Liver (tissue), 9 donors: ENCODE measurements around the gene VIL1. TPM values are rescaled to one million over a fixed set of nuclear protein-coding genes. Genes with fewer than 3 reads are reported as not detected.

Source experiments
- DNase-seq: peaks from one replicate; pipeline ENCODE4 v3.0.0-alpha.2; 2017; ENCODE audit warnings: low spot score
- H3K27ac ChIP-seq, 2 donors: one replicate each; pipeline ENCODE4 v1.7.0; 2013; ENCODE audit warnings: inconsistent platforms in 2 of 2, low read length in 2 of 2, control low read depth in 1 of 2, low read depth in 1 of 2, mild to moderate bottlenecking in 1 of 2
- H3K27me3 ChIP-seq, 4 donors: one replicate each; pipeline versions ENCODE4 v1.6.1 to v1.7.0; 2013; ENCODE audit warnings: low read length in 3 of 4, inconsistent platforms in 1 of 4, mild to moderate bottlenecking in 1 of 4, moderate library complexity in 1 of 4; ENCODE audit not compliant: control insufficient read depth in 4 of 4, insufficient read depth in 4 of 4
- H3K36me3 ChIP-seq, 4 donors: one replicate each; pipeline versions ENCODE4 v1.6.1 to v1.7.0; 2013; ENCODE audit warnings: low read length in 3 of 4, mild to moderate bottlenecking in 3 of 4, low read depth in 1 of 4, moderate library complexity in 1 of 4; ENCODE audit not compliant: control insufficient read depth in 4 of 4, insufficient read depth in 3 of 4
- H3K4me1 ChIP-seq, 4 donors: one replicate each; pipeline versions ENCODE4 v1.6.1 to v1.7.0; 2013; ENCODE audit warnings: low read length in 3 of 4, mild to moderate bottlenecking in 3 of 4, moderate library complexity in 1 of 4; ENCODE audit not compliant: control insufficient read depth in 4 of 4, insufficient read depth in 4 of 4
- H3K4me3 ChIP-seq, 3 donors: one replicate each; pipeline versions ENCODE4 v1.6.1 to v1.7.0; 2013; ENCODE audit warnings: low read length in 3 of 3, control low read depth in 1 of 3, low read depth in 1 of 3, mild to moderate bottlenecking in 1 of 3
- H3K9ac ChIP-seq, 2 donors: one replicate each; pipeline ENCODE4 v1.7.0; 2013; ENCODE audit warnings: low read length in 2 of 2, mild to moderate bottlenecking in 2 of 2, moderate library complexity in 2 of 2, control low read depth in 1 of 2, low read depth in 1 of 2
- H3K9me3 ChIP-seq, 4 donors: one replicate each; pipeline versions ENCODE4 v1.6.1 to v1.7.0; 2013; ENCODE audit warnings: low read length in 3 of 4; ENCODE audit not compliant: control insufficient read depth in 4 of 4
- ATF3 ChIP-seq: IDR thresholded peaks from 2 replicates; pipeline ENCODE4 v1.6.1; 2016; ENCODE audit warnings: antibody characterized with exemption
- CTCF ChIP-seq: fragments of 150-350 bp; IDR thresholded peaks from 2 replicates; pipeline ENCODE4 v1.5.1; 2017; ENCODE audit warnings: improper control_type of control experiment, low read depth, low read length; ENCODE audit not compliant: missing input control
- FOXA2 ChIP-seq: IDR thresholded peaks from 2 replicates; pipeline ENCODE4 v1.6.1; 2016; ENCODE audit warnings: antibody characterized with exemption
- GABPA ChIP-seq, 2 donors: IDR thresholded peaks in 1 of 2; conservative IDR thresholded peaks in 1 of 2; 2 replicates each; pipeline ENCODE4 v1.6.1; 2016; ENCODE audit warnings: antibody characterized with exemption in 2 of 2, mild to moderate bottlenecking in 1 of 2, moderate library complexity in 1 of 2
- HNF4A ChIP-seq, 2 donors: conservative IDR thresholded peaks; 2 replicates each; pipeline ENCODE4 v1.6.1; 2016; ENCODE audit warnings: antibody characterized with exemption in 2 of 2, mild to moderate bottlenecking in 2 of 2
- HNF4G ChIP-seq: IDR thresholded peaks from 2 replicates; pipeline ENCODE4 v1.6.1; 2016; ENCODE audit warnings: antibody characterized with exemption
- JUND ChIP-seq, 2 donors: IDR thresholded peaks; 2 replicates each; pipeline ENCODE4 v1.6.1; 2016; ENCODE audit warnings: antibody characterized with exemption in 2 of 2
- NR2F2 ChIP-seq: IDR thresholded peaks from 2 replicates; pipeline ENCODE4 v1.6.1; 2016; ENCODE audit warnings: antibody characterized with exemption
- RAD21 ChIP-seq, 2 donors: IDR thresholded peaks; 2 replicates each; pipeline ENCODE4 v1.6.1; 2016; ENCODE audit warnings: antibody characterized with exemption in 2 of 2, mild to moderate bottlenecking in 2 of 2
- REST ChIP-seq: IDR thresholded peaks from 2 replicates; pipeline ENCODE4 v1.6.1; 2016; ENCODE audit warnings: antibody characterized with exemption, mild to moderate bottlenecking
- RXRA ChIP-seq, 2 donors: IDR thresholded peaks; 2 replicates each; pipeline ENCODE4 v1.6.1; 2017 to 2018; ENCODE audit warnings: antibody characterized with exemption in 2 of 2, mild to moderate bottlenecking in 1 of 2
- SP1 ChIP-seq: IDR thresholded peaks from 2 replicates; pipeline ENCODE4 v1.6.1; 2018; ENCODE audit warnings: antibody characterized with exemption, mild to moderate bottlenecking
- YY1 ChIP-seq: IDR thresholded peaks from 2 replicates; pipeline ENCODE4 v1.6.1; 2016; ENCODE audit warnings: antibody characterized with exemption, mild to moderate bottlenecking
- ZBTB33 ChIP-seq: IDR thresholded peaks from 2 replicates; pipeline ENCODE4 v1.6.1; 2016; ENCODE audit warnings: antibody characterized with exemption
- WGBS: extraction: QIAGEN DNeasy Blood & Tissue Kit; methylation state at CpG from one replicate; pipeline ENCODE4 v1.1.7; 2013; 5-methylcytosine and 5-hydroxymethylcytosine counted together
- polyA plus RNA-seq, 2 donors: library from polyadenylated mRNA; stranded (reverse) in 1 of 2; unstranded in 1 of 2; fragments of 200-250 nt in 1 of 2; fragments of >200 nt in 1 of 2; fragmentation: Nextera tagmentation in 1 of 2; extraction: Ambion mirVana in 1 of 2; gene quantifications; one replicate each; pipeline versions ENCODE4 v1.2.1 to v1.2.3, GENCODE V29; 2013 to 2015
- total RNA-seq, 2 donors: library from RNA; depleted of rRNA; stranded (reverse); fragments of >200 nt; gene quantifications; one replicate each; pipeline ENCODE4 v1.2.3, GENCODE V29; 2014
- TF ChIP-seq, protein P1 (sequence below): IDR thresholded peaks from 2 replicates; pipeline ENCODE4 v1.6.1; 2016; ENCODE audit warnings: antibody characterized with exemption
- donor health status: healthy.
- donor health status: healthy.
- donor health status: healthy.
- donor health status: healthy.
- donor health status: healthy.

The VIL1 gene
- total and polyA plus RNA-seq, 4 donors: 16.4 to 72.0 (median 31.6) TPM

DNA sequence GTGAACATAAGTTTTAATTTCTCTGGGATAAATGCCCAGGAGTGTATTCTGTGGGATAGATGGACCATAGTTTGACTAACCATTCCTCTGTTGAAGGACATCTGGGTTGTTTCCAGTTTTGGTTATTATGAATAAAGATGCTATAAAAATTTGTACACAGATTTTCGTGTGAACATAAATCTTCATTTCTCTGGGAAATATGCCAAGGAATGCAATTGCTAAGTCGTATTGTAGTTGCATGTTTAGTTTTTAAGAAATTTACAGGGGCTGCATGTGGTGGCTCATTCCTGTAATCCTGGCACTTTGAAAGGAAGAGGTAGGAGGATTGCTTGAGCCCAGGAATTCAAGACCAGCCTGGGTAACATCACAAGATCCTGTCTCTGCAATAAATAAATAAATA is 43.7 kb upstream of the VIL1 start (continued):
- TF ChIP-seq GABPA (IDR thresholded peaks at IDR 0.05 in 1 of 2, conservative IDR thresholded peaks at IDR 0.05 in 1 of 2) (no peak), NR2F2 (no peak), ZBTB33 (no peak), HNF4A (conservative IDR thresholded peaks at IDR 0.05) (no peak), HNF4G (no peak)

GRCh38 chr2:218378053-218378452 is 40.9 kb upstream of the VIL1 start:
- H3K9me3 ChIP-seq: no peaks in the 10 kb centered on the region
- no peak overlapping the region for H3K27ac ChIP-seq
- no peaks in the 10 kb centered on the region for H3K27me3 ChIP-seq
- no peak for DNase-seq
- WGBS: 92% methylated on average over 5 of the region's 5 CpGs
- H3K4me3 ChIP-seq: no peak overlapping the region
- H3K9ac ChIP-seq: no peak overlapping the region
- no peaks in the 10 kb centered on the region for H3K36me3 ChIP-seq
- H3K4me1 ChIP-seq: no peaks in the 10 kb centered on the region
- TF ChIP-seq SP1: no peak
- no peak for TF ChIP-seq JUND (IDR thresholded peaks at IDR 0.05)
- no peak for TF ChIP-seq CTCF
- TF ChIP-seq, protein P1, sequence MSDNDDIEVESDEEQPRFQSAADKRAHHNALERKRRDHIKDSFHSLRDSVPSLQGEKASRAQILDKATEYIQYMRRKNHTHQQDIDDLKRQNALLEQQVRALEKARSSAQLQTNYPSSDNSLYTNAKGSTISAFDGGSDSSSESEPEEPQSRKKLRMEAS: no peak
- no peak for TF ChIP-seq RAD21 (IDR thresholded peaks at IDR 0.05)
- no peak for TF ChIP-seq REST
- no peak for TF ChIP-seq ATF3
- TF ChIP-seq RXRA (IDR thresholded peaks at IDR 0.05): no peak
- TF ChIP-seq FOXA2: no peak
- no peak for TF ChIP-seq HNF4A (conservative IDR thresholded peaks at IDR 0.05)
- TF ChIP-seq HNF4G: no peak
- no peak for TF ChIP-seq YY1
- no peak for TF ChIP-seq NR2F2
